Transverse colon (tissue), 4 donors: ENCODE data around the gene RAD23B.

Experiments
- POLR2A ChIP-seq: fragments of 450-650 bp; IDR thresholded peaks from one replicate; pipeline ENCODE4 v1.6.1; 2016; ENCODE audit warnings: antibody characterized with exemption, mild to moderate bottlenecking, moderate library complexity
- POLR2AphosphoS5 ChIP-seq, 3 donors: sonication (generic); formaldehyde crosslinking; IDR thresholded peaks; one replicate each; pipeline ENCODE4 v1.6.1; 2016; ENCODE audit warnings: antibody characterized with exemption in 3 of 3
- TF ChIP-seq, protein P1 (sequence below), 5 experiments: fragments of 200-600 bp in 3 of 5; fragments of 450-650 bp in 2 of 5; sonication (generic) in 3 of 5; IDR thresholded peaks; 1 replicate in 2 of 5; 2 replicates in 3 of 5; pipeline ENCODE4 v1.5.1; 2016 to 2017; ENCODE audit warnings: antibody characterized with exemption in 5 of 5, inconsistent platforms in 3 of 5, mild to moderate bottlenecking in 2 of 5, moderate library complexity in 1 of 5

DNA sequence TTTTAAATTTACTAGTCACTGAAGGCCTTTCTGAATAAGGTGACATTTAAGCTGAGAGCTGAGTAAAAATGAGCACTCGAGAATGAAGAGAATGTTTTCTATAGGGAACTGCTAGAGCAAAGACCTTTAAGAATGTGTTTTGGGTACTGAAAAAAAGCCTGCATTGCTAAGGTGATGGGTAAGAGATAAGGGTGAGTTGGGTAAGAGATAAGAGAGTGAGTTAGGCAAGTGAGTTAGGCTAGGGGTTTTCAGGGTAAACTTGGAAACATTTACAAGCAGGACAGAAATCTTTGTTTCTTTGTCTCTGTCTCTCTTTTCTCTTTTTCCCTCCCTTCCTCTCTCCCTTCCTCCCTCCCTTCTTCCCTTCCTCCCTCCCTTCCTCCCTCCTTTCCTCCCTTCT is 5.6 kb downstream of the RAD23B start:
- TF ChIP-seq POLR2AphosphoS5 (IDR thresholded peaks at IDR 0.05) (no peak), POLR2A (no peak)
- TF ChIP-seq, protein P1, sequence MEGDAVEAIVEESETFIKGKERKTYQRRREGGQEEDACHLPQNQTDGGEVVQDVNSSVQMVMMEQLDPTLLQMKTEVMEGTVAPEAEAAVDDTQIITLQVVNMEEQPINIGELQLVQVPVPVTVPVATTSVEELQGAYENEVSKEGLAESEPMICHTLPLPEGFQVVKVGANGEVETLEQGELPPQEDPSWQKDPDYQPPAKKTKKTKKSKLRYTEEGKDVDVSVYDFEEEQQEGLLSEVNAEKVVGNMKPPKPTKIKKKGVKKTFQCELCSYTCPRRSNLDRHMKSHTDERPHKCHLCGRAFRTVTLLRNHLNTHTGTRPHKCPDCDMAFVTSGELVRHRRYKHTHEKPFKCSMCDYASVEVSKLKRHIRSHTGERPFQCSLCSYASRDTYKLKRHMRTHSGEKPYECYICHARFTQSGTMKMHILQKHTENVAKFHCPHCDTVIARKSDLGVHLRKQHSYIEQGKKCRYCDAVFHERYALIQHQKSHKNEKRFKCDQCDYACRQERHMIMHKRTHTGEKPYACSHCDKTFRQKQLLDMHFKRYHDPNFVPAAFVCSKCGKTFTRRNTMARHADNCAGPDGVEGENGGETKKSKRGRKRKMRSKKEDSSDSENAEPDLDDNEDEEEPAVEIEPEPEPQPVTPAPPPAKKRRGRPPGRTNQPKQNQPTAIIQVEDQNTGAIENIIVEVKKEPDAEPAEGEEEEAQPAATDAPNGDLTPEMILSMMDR (IDR thresholded peaks at IDR 0.05), result no peak
